GM12891 (cell line): Measurements from ENCODE around the gene SCFD2.

ENCODE experiments used
- POLR2A ChIP-seq: IDR thresholded peaks from 2 replicates; pipeline ENCODE4 v1.6.1; 2011; ENCODE audit warnings: low read depth, low read length, control low read depth
- POLR2AphosphoS5 ChIP-seq: IDR thresholded peaks from 2 replicates; pipeline ENCODE4 v1.6.1; 2011; ENCODE audit warnings: low read depth, low read length, control low read depth
- POU2F2 ChIP-seq: IDR thresholded peaks from 2 replicates; pipeline ENCODE4 v1.6.1; 2011; ENCODE audit warnings: low read depth, mild to moderate bottlenecking, control low read depth, low read length, moderate library complexity
- SPI1 ChIP-seq: IDR thresholded peaks from 2 replicates; pipeline ENCODE4 v1.6.1; 2011; ENCODE audit warnings: low read depth, low read length, control low read depth
- TAF1 ChIP-seq: IDR thresholded peaks from 2 replicates; pipeline ENCODE4 v1.6.1; 2011; ENCODE audit warnings: low read depth, low read length, control low read depth

DNA sequence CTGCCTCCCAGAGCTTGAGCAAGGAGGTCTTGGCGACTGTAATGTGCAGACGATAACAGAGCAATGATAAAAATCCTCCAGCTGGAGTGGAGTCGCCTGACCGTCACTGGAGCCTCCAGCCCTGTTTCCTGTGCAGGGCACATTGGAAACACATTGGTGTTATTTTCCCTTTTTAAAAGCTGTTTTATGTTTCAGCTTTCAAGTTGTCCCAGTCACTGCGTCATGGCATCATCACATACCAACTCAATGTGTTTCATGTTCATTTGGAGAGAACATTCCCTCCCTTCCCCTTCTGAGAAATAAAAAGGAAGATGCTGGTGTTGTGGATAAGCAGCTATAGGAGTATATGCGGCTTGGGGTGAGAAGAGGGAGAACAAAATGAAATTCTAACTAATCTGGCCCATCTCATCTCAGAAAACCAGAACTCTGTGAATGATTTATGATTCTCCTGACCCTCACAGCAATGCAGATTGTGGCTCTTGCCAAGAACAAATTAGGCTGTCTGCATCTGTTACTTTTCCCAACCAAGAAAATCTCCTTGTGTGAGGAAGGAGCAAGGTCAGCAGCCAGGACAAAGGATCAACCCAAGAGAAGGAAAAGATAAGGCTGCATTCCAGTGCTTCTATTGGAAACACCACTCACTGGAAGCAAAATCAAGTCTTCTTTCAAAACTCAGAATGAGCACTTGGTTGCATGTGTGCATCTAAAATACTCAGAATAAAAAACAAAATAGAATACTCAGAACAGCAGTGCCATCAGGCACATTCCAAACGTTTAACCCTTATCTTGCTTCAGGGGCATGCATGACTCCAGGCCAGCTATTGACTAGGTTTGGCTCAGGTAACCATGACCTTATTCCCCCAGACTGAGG, 369.4 kb downstream of the SCFD2 start:
- no peak for TF ChIP-seq TAF1
- TF ChIP-seq POLR2A, result no peak
- no peak for TF ChIP-seq SPI1
- no peak for TF ChIP-seq POLR2AphosphoS5
- TF ChIP-seq POU2F2, result no peak
